ENCODE results near the gene HUS1B.

DNA sequence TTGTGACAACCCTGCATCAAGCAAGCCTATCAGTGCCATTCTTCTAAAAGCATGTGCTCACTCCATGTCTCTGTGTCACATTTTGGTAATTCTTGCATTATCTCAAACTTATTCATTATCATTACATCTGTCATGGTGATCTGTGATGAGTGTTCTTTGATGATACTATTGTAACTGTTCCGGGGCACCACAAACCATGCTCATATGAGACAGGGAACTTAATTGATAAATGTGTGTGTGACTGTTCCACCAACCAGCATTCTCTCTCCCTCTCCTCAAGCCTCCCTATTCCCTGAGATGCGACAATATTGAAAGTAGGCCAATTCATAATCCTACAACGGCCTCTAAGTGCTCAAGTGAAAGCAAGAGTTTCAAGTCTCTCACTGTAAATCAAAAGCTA is 4.0 kb downstream of the HUS1B start:
- TF ChIP-seq CTCF (IDR thresholded peaks at IDR 0.05) (no peak), POLR2A (IDR thresholded peaks at IDR 0.05) (no peak)

All from thyroid gland (tissue), 4 donors.